ENCODE results near the gene STK24.

DNA sequence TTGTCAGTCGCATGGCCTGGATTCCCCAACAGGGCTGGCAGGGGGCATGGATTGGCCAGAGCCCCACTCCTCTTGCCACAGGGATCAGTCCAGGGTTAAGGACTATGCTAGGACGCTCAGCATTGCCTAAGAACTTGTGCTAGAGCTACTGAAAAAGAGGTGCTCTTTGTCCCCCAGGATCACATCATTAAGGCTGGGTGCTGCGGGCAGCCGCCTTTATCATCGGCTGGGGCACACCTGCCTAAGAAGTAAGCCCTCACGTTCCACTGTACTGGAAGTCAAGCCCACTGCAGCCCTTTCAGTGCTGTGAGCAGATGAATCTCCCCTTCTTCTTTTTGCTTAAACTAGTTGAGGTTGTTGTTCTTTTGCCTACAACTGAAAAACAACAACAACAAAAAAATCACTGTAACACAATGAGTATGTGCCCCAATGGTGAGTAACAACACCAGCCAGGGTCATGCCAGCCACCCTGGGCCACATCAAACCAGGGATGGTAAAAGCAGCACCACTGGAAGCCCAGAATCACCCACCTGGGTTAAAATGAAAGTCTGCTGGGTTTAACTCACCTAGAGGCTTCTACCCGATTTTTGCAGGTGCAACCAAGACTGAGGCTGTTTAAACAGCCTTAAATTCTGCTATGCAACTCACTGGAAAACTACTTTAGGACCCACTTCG, 20.6 kb downstream of the STK24 start:
- TF ChIP-seq, protein P1, sequence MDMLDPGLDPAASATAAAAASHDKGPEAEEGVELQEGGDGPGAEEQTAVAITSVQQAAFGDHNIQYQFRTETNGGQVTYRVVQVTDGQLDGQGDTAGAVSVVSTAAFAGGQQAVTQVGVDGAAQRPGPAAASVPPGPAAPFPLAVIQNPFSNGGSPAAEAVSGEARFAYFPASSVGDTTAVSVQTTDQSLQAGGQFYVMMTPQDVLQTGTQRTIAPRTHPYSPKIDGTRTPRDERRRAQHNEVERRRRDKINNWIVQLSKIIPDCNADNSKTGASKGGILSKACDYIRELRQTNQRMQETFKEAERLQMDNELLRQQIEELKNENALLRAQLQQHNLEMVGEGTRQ (IDR thresholded peaks at IDR 0.05; ENCODE audit: low read length), result no peak
- TF ChIP-seq, protein P2, sequence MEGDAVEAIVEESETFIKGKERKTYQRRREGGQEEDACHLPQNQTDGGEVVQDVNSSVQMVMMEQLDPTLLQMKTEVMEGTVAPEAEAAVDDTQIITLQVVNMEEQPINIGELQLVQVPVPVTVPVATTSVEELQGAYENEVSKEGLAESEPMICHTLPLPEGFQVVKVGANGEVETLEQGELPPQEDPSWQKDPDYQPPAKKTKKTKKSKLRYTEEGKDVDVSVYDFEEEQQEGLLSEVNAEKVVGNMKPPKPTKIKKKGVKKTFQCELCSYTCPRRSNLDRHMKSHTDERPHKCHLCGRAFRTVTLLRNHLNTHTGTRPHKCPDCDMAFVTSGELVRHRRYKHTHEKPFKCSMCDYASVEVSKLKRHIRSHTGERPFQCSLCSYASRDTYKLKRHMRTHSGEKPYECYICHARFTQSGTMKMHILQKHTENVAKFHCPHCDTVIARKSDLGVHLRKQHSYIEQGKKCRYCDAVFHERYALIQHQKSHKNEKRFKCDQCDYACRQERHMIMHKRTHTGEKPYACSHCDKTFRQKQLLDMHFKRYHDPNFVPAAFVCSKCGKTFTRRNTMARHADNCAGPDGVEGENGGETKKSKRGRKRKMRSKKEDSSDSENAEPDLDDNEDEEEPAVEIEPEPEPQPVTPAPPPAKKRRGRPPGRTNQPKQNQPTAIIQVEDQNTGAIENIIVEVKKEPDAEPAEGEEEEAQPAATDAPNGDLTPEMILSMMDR (IDR thresholded peaks at IDR 0.05; ENCODE audit: control extremely low read depth in 1 of 3, insufficient read depth in 1 of 3, low read depth in 1 of 3, low read length in 3 of 3), result no peak
- no peak for TF ChIP-seq KDM4A (IDR thresholded peaks at IDR 0.05; ENCODE audit: low read depth, low read length, severe bottlenecking)
- TF ChIP-seq POLR2A (IDR thresholded peaks at IDR 0.05; ENCODE audit: control extremely low read depth in 1 of 2, low read depth in 2 of 2, low read length in 2 of 2), result no peak
- TF ChIP-seq YY1 (IDR thresholded peaks at IDR 0.05; ENCODE audit: low read depth, low read length), result no peak
- TF ChIP-seq TEAD4 (IDR thresholded peaks at IDR 0.05; ENCODE audit: low read depth, low read length), result no peak
- TF ChIP-seq JUN (IDR thresholded peaks at IDR 0.05; ENCODE audit: low read depth, low read length), result no peak
- no peak for TF ChIP-seq SRF (IDR thresholded peaks at IDR 0.05; ENCODE audit: low read depth, low read length)
- TF ChIP-seq KDM5A (IDR thresholded peaks at IDR 0.05; ENCODE audit: low read length), result no peak
- no peak for TF ChIP-seq ASH2L (IDR thresholded peaks at IDR 0.05; ENCODE audit: low read length)
- TF ChIP-seq SP1 (IDR thresholded peaks at IDR 0.05; ENCODE audit: low read depth, low read length), result no peak
- no peak for TF ChIP-seq TAF1 (IDR thresholded peaks at IDR 0.05; ENCODE audit: low read depth, low read length)
- no peak for TF ChIP-seq POLR2AphosphoS5 (IDR thresholded peaks at IDR 0.05; ENCODE audit: low read depth, low read length)
- no peak for TF ChIP-seq HDAC2 (IDR thresholded peaks at IDR 0.05; ENCODE audit: borderline replicate concordance in 1 of 2, low read depth in 2 of 2, low read length in 2 of 2)
